IMR-90 (cell line): ENCODE data around the gene AGT.

Source experiments
- BHLHE40 ChIP-seq: fragments of 150-350 bp; IDR thresholded peaks from 2 replicates; pipeline ENCODE4 v1.6.1; 2016; ENCODE audit warnings: mild to moderate bottlenecking, low read depth, low read length
- CEBPB ChIP-seq: IDR thresholded peaks from 2 replicates; pipeline ENCODE4 v1.6.1; 2012; ENCODE audit warnings: low read depth, low read length, improper control_type of control experiment
- CTCF ChIP-seq: conservative IDR thresholded peaks from 2 replicates; pipeline ENCODE4 v1.5.1; 2012; ENCODE audit warnings: mild to moderate bottlenecking, low read depth, low read length, improper control_type of control experiment
- FOS ChIP-seq: fragments of 150-350 bp; IDR thresholded peaks from 2 replicates; pipeline ENCODE4 v1.6.1; 2016; ENCODE audit warnings: low read depth, low read length
- MAFK ChIP-seq: IDR thresholded peaks from 2 replicates; pipeline ENCODE4 v1.6.1; 2012; ENCODE audit warnings: low read depth, low read length, improper control_type of control experiment
- MAZ ChIP-seq: IDR thresholded peaks from 2 replicates; pipeline ENCODE4 v1.6.1; 2012; ENCODE audit warnings: low read depth, mild to moderate bottlenecking, low read length, improper control_type of control experiment, moderate library complexity, borderline replicate concordance
- NFE2L2 ChIP-seq: fragments of 150-350 bp; IDR thresholded peaks from 2 replicates; pipeline ENCODE4 v1.6.1; 2016; ENCODE audit warnings: low read depth, mild to moderate bottlenecking, low read length
- POLR2A ChIP-seq: IDR thresholded peaks from 2 replicates; pipeline ENCODE4 v1.6.1; 2012; ENCODE audit warnings: mild to moderate bottlenecking, low read depth, low read length
- RAD21 ChIP-seq: IDR thresholded peaks from 2 replicates; pipeline ENCODE4 v1.6.1; 2012; ENCODE audit warnings: low read length, improper control_type of control experiment
- RFX5 ChIP-seq: IDR thresholded peaks from 2 replicates; pipeline ENCODE4 v1.8.0; 2012; ENCODE audit warnings: low read depth, mild to moderate bottlenecking, low read length, moderate library complexity
- SMC3 ChIP-seq: fragments of 150-350 bp; IDR thresholded peaks from 2 replicates; pipeline ENCODE4 v1.6.1; 2016; ENCODE audit warnings: low read depth, mild to moderate bottlenecking, antibody characterized with exemption, low read length, moderate library complexity

GRCh38 chr1:230668227-230668626 is 45.7 kb downstream of the AGT start:
- TF ChIP-seq CTCF (no peak), POLR2A (no peak), NFE2L2 (no peak), CEBPB (no peak), MAZ (no peak), MAFK (no peak), RAD21 (no peak), BHLHE40 (no peak), RFX5 (no peak), SMC3 (no peak), FOS (no peak)
